NCI-H2227 (cell line): Measurements from ENCODE around the gene JADE2.
A peak's percentile ranks its signal among the peaks of the same experiment; 100 is the strongest.

Source experiments
- DNase-seq: peaks from one replicate; lab custom pipeline; 2025; ENCODE audit not compliant: unreplicated experiment; lab: John Stamatoyannopoulos, UW

The JADE2 gene

GRCh38 chr5:134529460-134529859, 4.0 kb downstream of the JADE2 start:
- no peak for DNase-seq

GRCh38 chr5:134530301-134531077, 5.0 kb downstream of the JADE2 start:
- no peak for DNase-seq

GRCh38 chr5:134533115-134533815, 7.8 kb downstream of the JADE2 start:
- DNase-seq: no peak

GRCh38 chr5:134534058-134534725, 8.7 kb downstream of the JADE2 start:
- no peak for DNase-seq

- DNase-seq: no peak
These were observed 9.2 kb downstream of the JADE2 start for GRCh38 chr5:134534726-134535110.

GRCh38 chr5:134536876-134537275, 11.4 kb downstream of the JADE2 start:
- no peak for DNase-seq

- no peak for DNase-seq
These were observed 11.8 kb downstream of the JADE2 start for GRCh38 chr5:134537297-134537696.

GRCh38 chr5:134538296-134538695, 12.8 kb downstream of the JADE2 start:
- no peak for DNase-seq

GRCh38 chr5:134539732-134540131, 14.3 kb downstream of the JADE2 start:
- no peak for DNase-seq

GRCh38 chr5:134540747-134541733, 15.6 kb downstream of the JADE2 start:
- DNase-seq: no peak

GRCh38 chr5:134541736-134542376, 16.4 kb downstream of the JADE2 start:
- DNase-seq: no peak

- DNase-seq: no peak
These were observed 18.5 kb downstream of the JADE2 start for GRCh38 chr5:134543820-134544614.

GRCh38 chr5:134545070-134545868, 19.8 kb downstream of the JADE2 start:
- DNase-seq: peak; percentile 25

GRCh38 chr5:134547066-134547465, 21.6 kb downstream of the JADE2 start:
- DNase-seq: no peak

- DNase-seq: no peak
These were observed 22.1 kb downstream of the JADE2 start for GRCh38 chr5:134547579-134547978.

GRCh38 chr5:134547999-134548658, 22.7 kb downstream of the JADE2 start:
- no peak for DNase-seq

- DNase-seq: no peak
These were observed 24.2 kb downstream of the JADE2 start for GRCh38 chr5:134549714-134550113.
